Left ventricle myocardium inferior (tissue), 1 donor: ENCODE measurements around the gene NBEA. TPM values are rescaled to one million over a fixed set of nuclear protein-coding genes. Genes with fewer than 3 reads are reported as not detected.

Experiments
- DNase-seq: peaks from one replicate; pipeline ENCODE4 v3.0.0-alpha.2; 2020
- H3K27ac ChIP-seq: fragments of 200-600 bp; replicated peaks from 2 replicates; pipeline ENCODE4 v1.8.0; 2021
- H3K27me3 ChIP-seq: fragments of 200-600 bp; 2 replicates; pipeline ENCODE4 v1.8.0; 2021; ENCODE audit warnings: low read depth
- H3K36me3 ChIP-seq: fragments of 200-600 bp; 2 replicates; pipeline ENCODE4 v1.8.0; 2021
- H3K4me1 ChIP-seq: fragments of 200-600 bp; 2 replicates; pipeline ENCODE4 v1.8.0; 2021
- H3K4me3 ChIP-seq: fragments of 200-600 bp; 2 replicates; pipeline ENCODE4 v1.8.0; 2021; ENCODE audit warnings: mild to moderate bottlenecking, moderate library complexity
- H3K9me3 ChIP-seq: fragments of 200-600 bp; replicated peaks from 2 replicates; pipeline ENCODE4 v1.8.0; 2021
- intact Hi-C: fragments of 100-400 bp; cut with micrococcal nuclease; formaldehyde crosslinking; loops from one replicate; pipeline ENCODE4 v1.11.0; 2022
- total RNA-seq: library from RNA; stranded (reverse); fragmentation: NEBNext Ultra II Directional; extraction: Animal tissue kit (Norgen Biotek cat#: 25700); gene quantifications from one replicate; pipeline ENCODE4 v1.2.1, GENCODE V29; 2021
- TF ChIP-seq, protein P1 (sequence below): fragments of 200-600 bp; IDR thresholded peaks from 2 replicates; pipeline ENCODE4 v1.8.0; 2021; ENCODE audit warnings: antibody characterized with exemption, mild to moderate bottlenecking, borderline replicate concordance
- donor health status: DM: no; HTN: yes; CAD: no; lungs with severe emphysema.

The NBEA gene
- total RNA-seq, 1 donor from 2014 or later: 21.0 TPM

DNA sequence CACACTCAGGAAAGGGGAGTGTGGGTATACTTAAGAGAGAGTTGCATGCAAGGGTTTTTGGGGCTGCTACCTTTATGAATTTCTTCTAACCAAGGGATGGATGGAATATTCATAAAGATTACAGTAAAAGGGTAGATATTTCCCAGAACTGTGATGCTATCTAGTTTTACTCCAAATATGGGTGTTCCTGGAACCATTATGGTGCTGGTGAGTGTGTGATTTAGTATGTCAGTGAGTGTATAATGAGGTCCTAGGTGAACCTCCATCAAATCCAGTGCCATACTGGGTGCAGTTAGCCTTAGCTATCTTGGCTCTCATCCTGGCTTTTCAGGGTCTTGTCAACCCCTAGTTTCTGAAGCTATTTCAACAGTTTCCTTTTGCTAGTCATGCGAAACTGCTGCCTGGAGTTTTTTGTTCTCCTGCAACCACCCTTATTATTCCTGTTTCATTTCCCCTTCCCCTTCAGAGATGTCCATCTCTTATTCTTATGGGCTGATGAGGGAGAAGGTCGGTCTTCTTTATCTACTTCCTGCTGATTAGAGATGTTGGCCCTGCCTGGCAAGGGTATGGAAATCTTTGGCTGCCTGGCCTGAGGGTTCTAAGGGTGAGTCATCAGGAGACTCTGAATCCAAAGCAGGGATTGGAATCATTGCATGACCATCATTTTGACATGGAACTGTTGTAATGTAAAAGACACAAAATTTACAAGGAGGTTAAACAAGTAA is 202.3 kb downstream of the NBEA start:
- Histone ChIP-seq H3K9me3 (no peaks in the 10 kb centered on the region), H3K4me1 (no peaks in the 10 kb centered on the region), H3K4me3 (no peak overlapping the region), H3K27ac (no peak overlapping the region), H3K36me3 (peaks cover 7% of the 10 kb centered on the region), H3K27me3 (no peaks in the 10 kb centered on the region)
- intact Hi-C loops: no loop called here
- no peak for DNase-seq
- TF ChIP-seq, protein P1, sequence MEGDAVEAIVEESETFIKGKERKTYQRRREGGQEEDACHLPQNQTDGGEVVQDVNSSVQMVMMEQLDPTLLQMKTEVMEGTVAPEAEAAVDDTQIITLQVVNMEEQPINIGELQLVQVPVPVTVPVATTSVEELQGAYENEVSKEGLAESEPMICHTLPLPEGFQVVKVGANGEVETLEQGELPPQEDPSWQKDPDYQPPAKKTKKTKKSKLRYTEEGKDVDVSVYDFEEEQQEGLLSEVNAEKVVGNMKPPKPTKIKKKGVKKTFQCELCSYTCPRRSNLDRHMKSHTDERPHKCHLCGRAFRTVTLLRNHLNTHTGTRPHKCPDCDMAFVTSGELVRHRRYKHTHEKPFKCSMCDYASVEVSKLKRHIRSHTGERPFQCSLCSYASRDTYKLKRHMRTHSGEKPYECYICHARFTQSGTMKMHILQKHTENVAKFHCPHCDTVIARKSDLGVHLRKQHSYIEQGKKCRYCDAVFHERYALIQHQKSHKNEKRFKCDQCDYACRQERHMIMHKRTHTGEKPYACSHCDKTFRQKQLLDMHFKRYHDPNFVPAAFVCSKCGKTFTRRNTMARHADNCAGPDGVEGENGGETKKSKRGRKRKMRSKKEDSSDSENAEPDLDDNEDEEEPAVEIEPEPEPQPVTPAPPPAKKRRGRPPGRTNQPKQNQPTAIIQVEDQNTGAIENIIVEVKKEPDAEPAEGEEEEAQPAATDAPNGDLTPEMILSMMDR: no peak

GRCh38 chr13:35146686-35147085 is 204.6 kb downstream of the NBEA start:
- Histone ChIP-seq H3K4me1 (no peaks in the 10 kb centered on the region), H3K4me3 (no peak overlapping the region), H3K27me3 (no peaks in the 10 kb centered on the region), H3K9me3 (no peaks in the 10 kb centered on the region), H3K36me3 (peaks cover 7% of the 10 kb centered on the region), H3K27ac (no peak overlapping the region)
- intact Hi-C loops: no loop called here
- TF ChIP-seq, protein P1: no peak
- no peak for DNase-seq

- no peaks in the 10 kb centered on the region for H3K9me3 ChIP-seq
- H3K4me3 ChIP-seq: no peak overlapping the region
- intact Hi-C loops: loop anchor here (1.0 kb wide), 1 partner anchor 1226 kb away; no protein-coding TSS in a partner anchor
- H3K27ac ChIP-seq: no peak overlapping the region
- no peaks in the 10 kb centered on the region for H3K36me3 ChIP-seq
- no peaks in the 10 kb centered on the region for H3K27me3 ChIP-seq
- peaks cover 14% of the 10 kb centered on the region for H3K4me1 ChIP-seq
- TF ChIP-seq, protein P1: peak; percentile 80
- DNase-seq: no peak
These were observed 215.2 kb downstream of the NBEA start for GRCh38 chr13:35157143-35157755.

GRCh38 chr13:35159041-35159440 is 217.0 kb downstream of the NBEA start:
- Histone ChIP-seq H3K27me3 (no peaks in the 10 kb centered on the region), H3K4me1 (peaks cover 10% of the 10 kb centered on the region), H3K27ac (no peak overlapping the region), H3K36me3 (no peaks in the 10 kb centered on the region), H3K9me3 (no peaks in the 10 kb centered on the region), H3K4me3 (no peak overlapping the region)
- intact Hi-C loops: no loop called here
- no peak for DNase-seq
- TF ChIP-seq, protein P1: no peak

DNA sequence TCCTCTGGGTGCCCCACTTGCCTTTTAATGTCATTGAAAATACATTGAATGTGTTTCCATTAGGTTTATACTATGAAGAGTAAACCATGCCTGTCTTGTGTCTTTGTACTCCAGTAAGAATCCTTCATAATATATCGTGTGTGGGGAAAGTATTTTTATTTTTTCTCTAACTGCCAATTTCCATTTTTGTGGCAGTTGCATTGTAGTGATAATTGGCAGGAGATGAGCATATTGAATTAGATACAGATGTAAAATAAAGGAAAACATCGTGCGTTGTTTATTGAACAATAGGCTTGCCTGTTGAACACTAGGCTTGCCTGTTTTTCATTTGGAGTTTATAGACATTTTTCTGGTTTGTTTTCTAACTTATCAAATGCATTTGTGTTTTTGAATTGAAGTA is 218.8 kb downstream of the NBEA start:
- Histone ChIP-seq H3K4me3 (no peak overlapping the region), H3K4me1 (peaks cover 6% of the 10 kb centered on the region), H3K36me3 (no peaks in the 10 kb centered on the region), H3K27ac (no peak overlapping the region), H3K27me3 (no peaks in the 10 kb centered on the region), H3K9me3 (no peaks in the 10 kb centered on the region)
- no peak for DNase-seq
- intact Hi-C loops: no loop called here
- TF ChIP-seq, protein P1: no peak
